Endodermal cell (in vitro differentiated cells): ENCODE measurements around the gene HOXA5. TPM values are rescaled to one million over a fixed set of nuclear protein-coding genes. Genes with fewer than 3 reads are reported as not detected.
A peak's percentile ranks its signal among the peaks of the same experiment; 100 is the strongest.

ENCODE experiments used
- DNase-seq: peaks from one replicate; pipeline ENCODE4 v3.0.0-alpha.2; 2017
- H3K27ac ChIP-seq: 2 replicates; pipeline ENCODE4 v1.5.1; 2013; ENCODE audit warnings: mild to moderate bottlenecking, low read depth, low read length, moderate library complexity
- H3K27me3 ChIP-seq: 2 replicates; pipeline ENCODE4 v1.6.1; 2013; ENCODE audit warnings: mild to moderate bottlenecking, low read length, moderate library complexity; ENCODE audit not compliant: insufficient read depth, control insufficient read depth, poor library complexity, severe bottlenecking
- H3K36me3 ChIP-seq: 2 replicates; pipeline ENCODE4 v1.7.0; 2013; ENCODE audit warnings: mild to moderate bottlenecking, low read length, moderate library complexity; ENCODE audit not compliant: control insufficient read depth, insufficient read depth
- H3K4me1 ChIP-seq: one replicate; pipeline ENCODE4 v1.7.0; 2013; ENCODE audit warnings: low read length; ENCODE audit not compliant: control insufficient read depth, insufficient read depth
- H3K4me3 ChIP-seq: 2 replicates; pipeline ENCODE4 v1.5.1; 2013; ENCODE audit warnings: mild to moderate bottlenecking, low read length, moderate library complexity
- H3K9ac ChIP-seq: 2 replicates; pipeline ENCODE4 v1.6.1; 2013; ENCODE audit warnings: mild to moderate bottlenecking, low read length, moderate library complexity; ENCODE audit not compliant: poor library complexity, severe bottlenecking; ENCODE audit errors: extremely low read depth
- H3K9me3 ChIP-seq: 2 replicates; pipeline ENCODE4 v1.6.1; 2013; ENCODE audit warnings: mild to moderate bottlenecking, low read length, moderate library complexity; ENCODE audit not compliant: control insufficient read depth
- H3K27ac Mint-ChIP-seq: 2 replicates; pipeline ENCODE4 v1.8.0; 2020; ENCODE audit warnings: mixed read lengths
- H3K27me3 Mint-ChIP-seq: 2 replicates; pipeline ENCODE4 v1.8.0; 2021; ENCODE audit warnings: mild to moderate bottlenecking, mixed read lengths; ENCODE audit not compliant: insufficient read depth
- H3K36me3 Mint-ChIP-seq: 2 replicates; pipeline ENCODE4 v1.8.0; 2020; ENCODE audit warnings: low read depth, mixed read lengths
- H3K4me1 Mint-ChIP-seq: 2 replicates; pipeline ENCODE4 v1.8.0; 2020; ENCODE audit warnings: mixed read lengths
- H3K4me3 Mint-ChIP-seq: 2 replicates; pipeline ENCODE4 v1.8.0; 2020; ENCODE audit warnings: mild to moderate bottlenecking, moderate library complexity, mixed read lengths
- H3K9me3 Mint-ChIP-seq: 2 replicates; pipeline ENCODE4 v1.8.0; 2020; ENCODE audit warnings: mild to moderate bottlenecking, mixed read lengths
- CTCF ChIP-seq: fragments of 200-600 bp; sonication (generic); conservative IDR thresholded peaks from 2 replicates; pipeline ENCODE4 v1.5.0; 2021; ENCODE audit warnings: antibody characterized with exemption, mild to moderate bottlenecking
- WGBS, 2 experiments: methylation state at CpG; one replicate each; pipeline versions ENCODE4 v1.1.5 to v1.1.7; 2013; ENCODE audit warnings: missing lambda C conversion rate in 2 of 2, mixed read lengths in 1 of 2; ENCODE audit not compliant: insufficient coverage in 1 of 2, insufficient read length in 1 of 2; 5-methylcytosine and 5-hydroxymethylcytosine counted together
- total RNA-seq, 2 donors: library from RNA; stranded (reverse); fragmentation: NEBNext Ultra II Directional in 1 of 2; extraction: Animal tissue kit (Norgen Biotek cat#: 25700) in 1 of 2; gene quantifications; 2 replicates in 1 of 2; 3 replicates in 1 of 2; pipeline ENCODE4 v1.2.1, GENCODE V29; 2021

The HOXA5 gene
- total RNA-seq, 2 donors from 2014 or later, result not detected

GRCh38 chr7:27111042-27111750 lies 32.3 kb downstream of the HOXA5 start:
- H3K4me3 ChIP-seq, result no peak overlapping the region
- no peak overlapping the region for H3K4me3 Mint-ChIP-seq
- no peak for DNase-seq
- WGBS, 2 experiments, result 0 to 8% methylated on average over 1 to 5 of the region's 6 CpGs
- H3K27ac ChIP-seq, result peak overlapping the region; percentile 69
- no peak overlapping the region for H3K9ac ChIP-seq
- no peaks in the 10 kb centered on the region for H3K36me3 Mint-ChIP-seq
- H3K27me3 ChIP-seq, result peaks cover 97% of the 10 kb centered on the region
- H3K27ac Mint-ChIP-seq, result no peak overlapping the region
- H3K9me3 ChIP-seq, result peaks cover 4% of the 10 kb centered on the region
- no peaks in the 10 kb centered on the region for H3K4me1 ChIP-seq
- TF ChIP-seq CTCF, result no peak
- no peaks in the 10 kb centered on the region for H3K9me3 Mint-ChIP-seq
- no peaks in the 10 kb centered on the region for H3K36me3 ChIP-seq
- peaks cover 8% of the 10 kb centered on the region for H3K4me1 Mint-ChIP-seq
- peaks cover 95% of the 10 kb centered on the region for H3K27me3 Mint-ChIP-seq

- 4% methylated on average over 13 to 66 of the region's 66 CpGs for WGBS, 2 experiments
- no peaks in the 10 kb centered on the region for H3K9me3 Mint-ChIP-seq
- no peak overlapping the region for H3K27ac Mint-ChIP-seq
- H3K4me3 ChIP-seq, result no peak overlapping the region
- peaks cover 97% of the 10 kb centered on the region for H3K27me3 ChIP-seq
- H3K4me1 ChIP-seq, result no peaks in the 10 kb centered on the region
- peak; percentile 83 for DNase-seq
- no peak overlapping the region for H3K4me3 Mint-ChIP-seq
- peaks cover 4% of the 10 kb centered on the region for H3K9me3 ChIP-seq
- H3K4me1 Mint-ChIP-seq, result peaks cover 8% of the 10 kb centered on the region
- peak overlapping the region; percentile 69 for H3K27ac ChIP-seq
- H3K9ac ChIP-seq, result no peak overlapping the region
- no peak for TF ChIP-seq CTCF
- H3K36me3 Mint-ChIP-seq, result no peaks in the 10 kb centered on the region
- H3K36me3 ChIP-seq, result no peaks in the 10 kb centered on the region
- H3K27me3 Mint-ChIP-seq, result peaks cover 95% of the 10 kb centered on the region
These were observed 33.1 kb downstream of the HOXA5 start for GRCh38 chr7:27110186-27111031.

- no peak overlapping the region for H3K9ac ChIP-seq
- 50 to 69% methylated on average over 2 to 4 of the region's 4 CpGs for WGBS, 2 experiments
- Mint-ChIP-seq H3K27ac (no peak overlapping the region), H3K9me3 (no peaks in the 10 kb centered on the region), H3K36me3 (no peaks in the 10 kb centered on the region), H3K4me1 (peaks cover 8% of the 10 kb centered on the region), H3K4me3 (no peak overlapping the region), H3K27me3 (peaks cover 95% of the 10 kb centered on the region)
- no peaks in the 10 kb centered on the region for H3K36me3 ChIP-seq
- TF ChIP-seq CTCF, result no peak
- no peaks in the 10 kb centered on the region for H3K4me1 ChIP-seq
- H3K27ac ChIP-seq, result no peak overlapping the region
- no peak for DNase-seq
- peaks cover 4% of the 10 kb centered on the region for H3K9me3 ChIP-seq
- no peak overlapping the region for H3K4me3 ChIP-seq
- H3K27me3 ChIP-seq, result peaks cover 97% of the 10 kb centered on the region
These were observed 33.9 kb downstream of the HOXA5 start for GRCh38 chr7:27109466-27110185.
